HG03520 (cell line): ENCODE results near the gene PACS1.
A peak's percentile ranks its signal among the peaks of the same experiment; 100 is the strongest.

ENCODE experiments used
- ATAC-seq: cut with Tn5 transposase; IDR thresholded peaks from one replicate; pipeline ENCODE4 v1.9.1; 2021; ENCODE audit warnings: mild to moderate bottlenecking, moderate library complexity; ENCODE audit not compliant: unreplicated experiment

Gene PACS1

DNA sequence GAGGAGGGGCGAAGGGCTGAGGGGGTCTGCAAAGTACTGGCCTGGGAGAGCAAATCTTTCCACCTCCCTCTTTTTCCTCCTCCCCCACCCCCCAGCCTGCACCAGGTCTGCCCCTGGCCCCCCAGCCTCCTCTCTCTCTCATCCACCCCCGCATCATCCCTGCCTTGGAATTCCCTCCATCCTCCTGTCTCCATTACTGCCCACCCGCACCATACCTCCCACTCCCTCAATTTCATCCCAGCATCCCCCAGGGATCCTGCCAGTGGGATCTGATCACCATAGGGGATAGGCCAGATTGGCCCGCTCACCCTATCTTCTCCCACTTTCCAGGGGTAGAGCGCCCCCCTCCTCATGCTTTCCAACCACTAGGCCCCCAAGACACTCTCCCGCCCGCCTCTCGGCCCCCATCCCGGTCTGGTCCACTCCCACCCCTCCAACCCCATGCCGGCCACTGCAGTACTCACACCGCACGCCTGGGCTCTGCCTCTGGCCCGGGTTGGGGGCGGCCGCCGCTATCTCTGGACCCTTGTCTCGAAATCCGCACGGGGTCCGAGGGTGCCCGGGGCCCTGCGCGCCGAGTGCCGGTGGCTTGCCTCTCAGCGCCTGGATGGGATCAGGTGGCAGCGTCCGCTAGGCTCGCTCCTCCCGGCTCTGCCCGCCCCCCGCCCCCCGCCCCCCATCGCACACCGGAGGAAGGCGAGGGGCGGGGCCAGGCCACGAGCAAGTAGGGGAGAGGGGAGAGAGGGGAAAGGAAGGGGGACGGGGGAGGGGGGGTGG is 21.3 kb upstream of the PACS1 start, which contains the start of gene GAL3ST3:
TSS of gene GAL3ST3 (minus strand) at position 615 of the 777 bp plus-strand sequence. CDS start 3,746 bp downstream, outside the sequence.
- no peak for ATAC-seq

- ATAC-seq, result no peak
Observed at GRCh38 chr11:66050581-66051231, 19.4 kb upstream of the PACS1 start.

GRCh38 chr11:66051371-66051765 is 18.7 kb upstream of the PACS1 start:
- ATAC-seq, result no peak

GRCh38 chr11:66051766-66052663 is 18.1 kb upstream of the PACS1 start, which contains the start of gene SF3B2:
Gene SF3B2 (plus strand): TSS chr11:66052364. CDS start chr11:66052385, 21 bp downstream.
- peak; percentile 91 for ATAC-seq

- no peak for ATAC-seq
Observed at GRCh38 chr11:66052664-66052982, 17.4 kb upstream of the PACS1 start.

DNA sequence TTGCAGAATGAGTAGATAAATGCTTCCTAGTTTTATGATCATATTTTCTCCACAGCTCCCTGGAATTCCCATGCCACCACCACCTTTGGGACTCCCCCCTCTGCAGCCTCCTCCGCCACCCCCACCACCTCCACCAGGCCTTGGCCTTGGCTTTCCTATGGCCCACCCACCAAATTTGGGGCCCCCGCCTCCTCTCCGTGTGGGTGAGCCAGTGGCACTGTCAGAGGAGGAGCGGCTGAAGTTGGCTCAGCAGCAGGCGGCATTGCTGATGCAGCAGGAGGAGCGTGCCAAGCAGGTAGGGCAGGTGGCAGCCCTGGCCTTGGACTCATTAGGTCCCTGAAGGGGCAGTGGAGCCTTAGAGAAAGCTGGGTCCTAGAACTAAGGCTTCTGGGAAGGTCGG is 15.1 kb upstream of the PACS1 start:
- ATAC-seq, result no peak

DNA sequence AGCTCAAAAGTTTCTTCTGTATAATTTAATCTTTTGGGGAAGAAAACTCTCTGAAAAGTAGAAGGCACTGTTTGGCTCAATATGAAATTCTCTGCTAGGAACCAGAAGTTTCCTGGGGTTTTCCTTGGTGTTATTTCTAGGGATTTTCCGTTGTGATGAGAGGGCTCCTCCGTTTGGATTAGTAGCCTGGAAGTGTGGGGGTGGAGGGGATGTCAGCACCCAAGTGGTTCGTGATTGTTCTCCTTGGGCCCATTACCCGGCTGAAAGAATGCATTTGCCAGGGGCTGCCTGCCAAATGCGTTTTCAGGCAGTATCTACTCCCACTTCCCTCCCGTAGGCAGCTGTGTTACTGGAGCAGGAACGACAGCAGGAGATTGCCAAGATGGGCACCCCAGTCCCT is 13.6 kb upstream of the PACS1 start:
- no peak for ATAC-seq

- ATAC-seq, result no peak
Observed at GRCh38 chr11:66059966-66060680, 9.9 kb upstream of the PACS1 start.

GRCh38 chr11:66061268-66061667 is 8.8 kb upstream of the PACS1 start:
- ATAC-seq, result no peak

DNA sequence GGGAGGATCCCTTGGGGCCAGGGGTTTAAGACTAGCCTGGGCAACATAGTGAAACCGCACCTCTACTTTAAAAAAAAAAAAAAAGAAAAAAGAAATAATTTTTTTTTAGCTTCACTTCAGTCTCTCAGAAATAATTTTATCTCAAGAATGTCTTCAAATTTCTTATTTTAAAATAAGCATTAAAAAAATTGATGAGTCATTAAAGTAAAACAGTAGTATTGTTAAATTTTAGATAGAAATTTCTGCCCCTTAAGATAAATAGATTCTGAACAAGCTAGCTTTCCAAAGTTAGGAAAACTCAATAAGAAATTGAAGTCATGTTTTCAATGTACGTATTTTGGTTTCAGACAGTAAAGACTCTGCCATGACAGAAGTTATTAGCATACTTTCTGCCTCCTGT is 7.7 kb upstream of the PACS1 start:
- ATAC-seq, result no peak

DNA sequence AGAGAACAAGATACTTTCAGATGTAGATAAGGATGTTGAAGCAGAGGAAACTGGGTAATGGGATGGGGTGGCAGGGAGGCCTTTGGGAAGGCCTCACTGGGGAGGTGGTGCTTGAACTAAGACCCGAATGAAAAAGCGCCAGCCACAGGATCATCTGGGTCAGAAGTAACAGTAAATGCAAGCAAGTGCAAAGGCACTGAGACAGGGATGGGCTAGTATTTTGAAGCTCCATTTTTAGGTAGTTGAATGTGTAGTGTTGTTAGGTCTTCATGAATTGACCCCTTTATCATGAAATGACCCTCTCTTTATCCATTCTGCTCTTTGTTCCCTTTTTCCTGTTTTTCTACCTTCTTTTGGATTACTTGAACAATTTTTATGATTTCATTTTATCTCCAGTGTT is 6.2 kb upstream of the PACS1 start:
- no peak for ATAC-seq

DNA sequence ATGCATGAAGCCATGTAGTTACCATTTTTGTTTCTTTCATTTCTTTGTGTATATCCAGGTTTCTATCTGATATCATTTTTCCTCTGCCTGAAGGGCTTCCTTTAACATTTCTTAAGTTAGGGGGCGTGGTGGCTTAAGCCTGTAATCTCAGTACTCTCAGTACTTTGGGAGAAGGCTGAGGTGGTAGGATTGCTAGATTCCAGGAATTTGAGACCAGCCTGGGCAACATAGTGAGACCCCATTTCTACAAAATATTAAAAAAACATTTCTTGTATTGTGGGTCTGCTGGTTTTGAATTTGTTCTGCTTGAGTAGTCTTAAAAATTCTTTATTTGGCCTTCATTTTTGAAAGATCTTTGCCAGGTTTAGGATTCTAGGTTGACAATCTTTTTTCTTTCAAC is 5.5 kb upstream of the PACS1 start:
- no peak for ATAC-seq

GRCh38 chr11:66066751-66067150 is 3.3 kb upstream of the PACS1 start:
- no peak for ATAC-seq

DNA sequence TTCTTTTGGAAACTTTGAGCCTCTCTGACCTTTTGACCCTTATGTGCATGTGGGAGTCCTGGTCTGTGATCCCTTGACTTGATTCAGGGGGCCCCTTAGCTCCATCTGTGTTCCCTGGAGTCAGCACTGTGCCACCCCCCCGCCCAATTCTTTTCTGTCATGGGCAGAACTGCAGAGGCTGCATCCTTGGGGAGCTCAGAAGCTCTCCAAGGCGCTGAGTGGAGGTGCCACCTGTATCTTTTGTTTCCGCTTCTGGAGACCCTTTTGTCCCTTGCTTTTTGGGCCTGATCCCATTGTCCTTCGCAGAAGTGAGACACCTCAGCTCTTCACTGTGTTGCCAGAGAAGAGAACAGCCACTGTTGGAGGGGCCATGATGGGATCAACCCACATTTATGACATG is 2.4 kb upstream of the PACS1 start:
- no peak for ATAC-seq

DNA sequence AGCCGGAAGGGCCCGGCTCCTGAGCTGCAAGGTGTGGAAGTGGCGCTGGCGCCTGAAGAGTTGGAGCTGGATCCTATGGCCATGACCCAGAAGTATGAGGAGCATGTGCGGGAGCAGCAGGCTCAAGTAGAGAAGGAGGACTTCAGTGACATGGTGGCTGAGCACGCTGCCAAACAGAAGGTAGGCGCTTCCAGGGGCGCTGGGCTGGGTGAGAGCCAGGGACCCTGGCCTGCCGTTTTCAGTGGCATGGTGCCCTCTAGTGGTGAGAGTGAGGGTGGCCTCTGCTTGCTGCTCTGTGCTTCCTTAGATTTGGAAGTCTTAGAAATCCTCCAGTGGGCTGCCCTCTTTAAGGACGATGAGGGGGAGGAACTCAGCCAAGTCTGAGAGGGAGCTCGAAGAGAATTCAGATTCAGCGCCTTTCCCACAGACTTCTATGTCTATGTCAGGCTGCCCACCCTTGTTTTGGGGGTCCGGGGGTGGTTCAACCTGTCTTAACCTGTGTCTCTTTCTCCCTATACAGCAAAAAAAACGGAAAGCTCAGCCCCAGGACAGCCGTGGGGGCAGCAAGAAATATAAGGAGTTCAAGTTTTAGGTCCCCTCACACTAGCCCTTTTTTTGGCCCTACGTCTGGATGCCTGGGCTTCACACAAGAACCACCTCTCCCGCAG is 1.8 kb upstream of the PACS1 start:
- no peak for ATAC-seq

DNA sequence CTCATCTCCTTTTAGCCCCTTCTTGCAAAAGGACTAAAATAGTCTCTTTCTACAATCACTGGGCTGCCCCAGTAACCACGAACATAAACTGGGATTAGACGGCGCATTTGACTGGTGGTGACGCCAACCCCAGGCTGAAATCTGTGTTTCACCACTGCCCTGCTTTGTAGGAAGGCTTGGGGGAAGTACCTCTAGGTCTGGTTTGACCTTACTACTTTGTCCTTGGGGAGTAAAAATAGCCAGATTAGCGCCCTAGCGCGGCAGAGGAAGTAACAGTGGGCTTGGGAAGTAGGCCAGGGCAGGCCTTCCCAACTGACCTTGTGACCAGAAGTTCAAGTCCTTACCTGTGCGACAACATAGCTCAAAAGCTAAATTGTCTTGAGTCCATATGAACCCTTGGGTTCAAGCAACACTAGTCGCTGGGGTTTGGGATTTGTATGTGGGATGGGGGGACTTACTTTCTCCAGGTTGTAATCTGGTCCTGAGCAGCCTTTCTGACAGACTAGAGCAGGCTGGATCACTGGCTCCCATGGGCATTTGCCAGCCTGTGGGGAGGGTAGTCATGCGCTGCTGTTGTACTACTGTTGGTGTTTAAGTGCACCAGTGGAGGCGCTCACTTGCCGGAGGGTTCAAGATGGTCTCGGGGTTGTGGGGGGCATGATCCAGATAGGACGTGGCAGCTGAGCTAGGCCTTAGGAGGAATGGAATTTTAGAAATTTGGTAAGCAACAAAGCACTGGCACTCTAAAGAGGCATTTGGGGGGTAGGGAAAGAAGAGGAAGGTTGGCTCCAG is 953 bp upstream of the PACS1 start:
- peak; percentile 2 for ATAC-seq

- ATAC-seq, result peak; percentile 5
Observed at GRCh38 chr11:66070604-66071380, 720 bp downstream of the PACS1 start.

DNA sequence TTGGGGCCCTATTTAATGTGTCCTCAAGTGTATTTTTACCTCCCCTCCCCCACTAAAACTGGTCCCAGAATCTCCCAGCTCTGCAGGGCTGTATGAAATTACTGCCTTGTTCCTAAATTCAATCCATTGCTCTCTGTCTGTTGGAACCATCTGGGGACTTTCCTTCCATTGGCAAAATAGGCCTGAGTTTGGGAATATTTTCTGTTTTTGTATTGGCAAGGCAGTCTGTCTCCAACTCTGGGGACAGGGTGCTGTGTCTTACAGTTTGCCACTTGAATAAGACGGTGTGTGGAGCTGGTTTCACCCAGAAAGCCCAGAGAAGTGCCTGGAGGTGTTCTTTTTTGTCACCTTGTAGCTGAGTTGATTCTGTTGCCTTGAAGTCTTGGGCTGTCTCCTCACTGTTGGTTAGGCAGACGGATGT is 1.3 kb downstream of the PACS1 start:
- ATAC-seq, result no peak

- ATAC-seq, result no peak
Observed at GRCh38 chr11:66072081-66072480, 2.0 kb downstream of the PACS1 start.
